Measurements from ENCODE around the gene UGT1A6.

Gene UGT1A6

DNA sequence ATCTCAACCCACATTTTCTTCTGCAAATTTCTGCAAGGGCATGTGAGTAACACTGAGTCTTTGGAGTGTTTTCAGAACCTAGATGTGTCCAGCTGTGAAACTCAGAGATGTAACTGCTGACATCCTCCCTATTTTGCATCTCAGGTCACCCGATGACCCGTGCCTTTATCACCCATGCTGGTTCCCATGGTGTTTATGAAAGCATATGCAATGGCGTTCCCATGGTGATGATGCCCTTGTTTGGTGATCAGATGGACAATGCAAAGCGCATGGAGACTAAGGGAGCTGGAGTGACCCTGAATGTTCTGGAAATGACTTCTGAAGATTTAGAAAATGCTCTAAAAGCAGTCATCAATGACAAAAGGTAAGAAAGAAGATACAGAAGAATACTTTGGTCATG lies 75.4 kb downstream of the UGT1A6 start:
- no peak for DNase-seq (ENCODE audit: low read depth)
- TF ChIP-seq, protein P1, sequence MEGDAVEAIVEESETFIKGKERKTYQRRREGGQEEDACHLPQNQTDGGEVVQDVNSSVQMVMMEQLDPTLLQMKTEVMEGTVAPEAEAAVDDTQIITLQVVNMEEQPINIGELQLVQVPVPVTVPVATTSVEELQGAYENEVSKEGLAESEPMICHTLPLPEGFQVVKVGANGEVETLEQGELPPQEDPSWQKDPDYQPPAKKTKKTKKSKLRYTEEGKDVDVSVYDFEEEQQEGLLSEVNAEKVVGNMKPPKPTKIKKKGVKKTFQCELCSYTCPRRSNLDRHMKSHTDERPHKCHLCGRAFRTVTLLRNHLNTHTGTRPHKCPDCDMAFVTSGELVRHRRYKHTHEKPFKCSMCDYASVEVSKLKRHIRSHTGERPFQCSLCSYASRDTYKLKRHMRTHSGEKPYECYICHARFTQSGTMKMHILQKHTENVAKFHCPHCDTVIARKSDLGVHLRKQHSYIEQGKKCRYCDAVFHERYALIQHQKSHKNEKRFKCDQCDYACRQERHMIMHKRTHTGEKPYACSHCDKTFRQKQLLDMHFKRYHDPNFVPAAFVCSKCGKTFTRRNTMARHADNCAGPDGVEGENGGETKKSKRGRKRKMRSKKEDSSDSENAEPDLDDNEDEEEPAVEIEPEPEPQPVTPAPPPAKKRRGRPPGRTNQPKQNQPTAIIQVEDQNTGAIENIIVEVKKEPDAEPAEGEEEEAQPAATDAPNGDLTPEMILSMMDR (IDR thresholded peaks at IDR 0.05; ENCODE audit: insufficient read depth, low read depth, low read length, missing control alignments) = no peak
- no peak overlapping the region for H3K4me3 ChIP-seq (ENCODE audit: low read length)

DNA sequence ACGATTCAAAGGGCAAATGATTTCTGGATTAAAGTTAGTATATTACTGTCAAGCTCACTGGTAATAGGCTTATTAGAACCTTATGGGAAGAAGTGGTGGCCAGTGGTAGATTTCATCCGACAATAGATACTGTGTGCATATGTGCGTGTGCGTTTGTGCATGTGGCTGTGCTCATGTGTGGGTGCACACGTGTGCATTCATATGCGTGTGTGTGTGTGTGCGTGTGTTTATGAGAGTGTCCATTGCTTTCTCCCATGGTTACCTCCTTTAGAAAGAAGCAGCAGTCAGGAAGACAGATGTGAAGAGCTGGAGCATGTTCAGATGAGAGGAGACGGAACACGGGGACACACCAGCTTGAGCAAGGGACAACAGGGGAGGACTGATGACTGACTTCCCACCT lies 76.6 kb downstream of the UGT1A6 start:
- TF ChIP-seq, protein P1 (IDR thresholded peaks at IDR 0.05; ENCODE audit: insufficient read depth, low read depth, low read length, missing control alignments) = no peak
- no peak for DNase-seq (ENCODE audit: low read depth)
- no peak overlapping the region for H3K4me3 ChIP-seq (ENCODE audit: low read length)

DNA sequence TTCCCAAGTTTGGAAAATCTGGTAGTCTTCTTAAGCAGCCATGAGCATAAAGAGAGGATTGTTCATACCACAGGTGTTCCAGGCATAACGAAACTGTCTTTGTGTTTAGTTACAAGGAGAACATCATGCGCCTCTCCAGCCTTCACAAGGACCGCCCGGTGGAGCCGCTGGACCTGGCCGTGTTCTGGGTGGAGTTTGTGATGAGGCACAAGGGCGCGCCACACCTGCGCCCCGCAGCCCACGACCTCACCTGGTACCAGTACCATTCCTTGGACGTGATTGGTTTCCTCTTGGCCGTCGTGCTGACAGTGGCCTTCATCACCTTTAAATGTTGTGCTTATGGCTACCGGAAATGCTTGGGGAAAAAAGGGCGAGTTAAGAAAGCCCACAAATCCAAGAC lies 79.5 kb downstream of the UGT1A6 start:
- no peak for DNase-seq (ENCODE audit: low read depth)
- TF ChIP-seq, protein P1 (IDR thresholded peaks at IDR 0.05; ENCODE audit: insufficient read depth, low read depth, low read length, missing control alignments) = no peak
- H3K4me3 ChIP-seq (ENCODE audit: low read length) = no peak overlapping the region

DNA sequence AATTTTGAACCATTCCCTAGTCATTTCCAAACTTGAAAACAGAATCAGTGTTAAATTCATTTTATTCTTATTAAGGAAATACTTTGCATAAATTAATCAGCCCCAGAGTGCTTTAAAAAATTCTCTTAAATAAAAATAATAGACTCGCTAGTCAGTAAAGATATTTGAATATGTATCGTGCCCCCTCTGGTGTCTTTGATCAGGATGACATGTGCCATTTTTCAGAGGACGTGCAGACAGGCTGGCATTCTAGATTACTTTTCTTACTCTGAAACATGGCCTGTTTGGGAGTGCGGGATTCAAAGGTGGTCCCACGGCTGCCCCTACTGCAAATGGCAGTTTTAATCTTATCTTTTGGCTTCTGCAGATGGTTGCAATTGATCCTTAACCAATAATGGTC lies 79.9 kb downstream of the UGT1A6 start:
- DNase-seq (ENCODE audit: low read depth) = no peak
- TF ChIP-seq, protein P1 (IDR thresholded peaks at IDR 0.05; ENCODE audit: insufficient read depth, low read depth, low read length, missing control alignments) = no peak
- H3K4me3 ChIP-seq (ENCODE audit: low read length) = no peak overlapping the region

DNA sequence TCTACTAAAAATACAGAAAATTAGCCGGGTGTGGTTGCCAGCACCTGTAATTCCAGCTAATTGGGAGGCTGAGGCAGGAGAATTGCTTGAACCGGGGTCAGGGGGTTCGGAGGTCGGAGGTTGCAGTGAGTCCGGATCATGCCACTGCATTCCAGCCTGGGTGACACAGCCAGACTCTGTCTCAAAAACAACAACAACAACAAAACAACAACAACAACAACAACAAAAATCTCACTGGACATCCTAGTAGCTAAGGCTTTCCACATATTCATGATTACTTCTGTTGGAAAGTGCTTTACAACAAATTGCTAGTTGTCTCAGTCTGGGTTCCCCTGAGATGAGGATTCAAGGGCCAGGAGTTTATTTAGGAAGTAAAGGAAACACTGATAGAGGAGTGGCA lies 81.2 kb downstream of the UGT1A6 start:
- DNase-seq (ENCODE audit: low read depth) = no peak
- TF ChIP-seq, protein P1 (IDR thresholded peaks at IDR 0.05; ENCODE audit: insufficient read depth, low read depth, low read length, missing control alignments) = no peak
- H3K4me3 ChIP-seq (ENCODE audit: low read length) = no peak overlapping the region

DNA sequence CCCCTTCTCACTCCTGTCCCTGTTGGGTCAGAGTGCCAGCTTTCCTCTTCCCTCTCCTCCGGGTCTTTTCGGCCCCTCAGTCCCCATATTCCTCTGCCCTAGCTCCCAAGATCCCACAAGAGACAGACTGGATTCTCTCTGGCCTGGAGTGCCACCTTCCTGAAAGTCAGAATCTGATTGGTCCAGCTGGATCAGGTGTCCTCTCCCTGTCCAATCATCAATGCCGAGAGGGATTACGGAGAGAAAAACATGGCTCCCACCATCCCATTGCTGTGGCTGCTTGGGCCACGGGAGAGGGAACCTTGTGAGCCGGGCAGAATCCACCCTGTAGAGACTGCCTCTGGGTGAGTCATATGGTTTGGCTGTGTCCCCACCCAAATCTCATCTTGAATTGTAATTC lies 82.7 kb downstream of the UGT1A6 start:
- no peak overlapping the region for H3K4me3 ChIP-seq (ENCODE audit: low read length)
- DNase-seq (ENCODE audit: low read depth) = no peak
- TF ChIP-seq, protein P1 (IDR thresholded peaks at IDR 0.05; ENCODE audit: insufficient read depth, low read depth, low read length, missing control alignments) = no peak

DNA sequence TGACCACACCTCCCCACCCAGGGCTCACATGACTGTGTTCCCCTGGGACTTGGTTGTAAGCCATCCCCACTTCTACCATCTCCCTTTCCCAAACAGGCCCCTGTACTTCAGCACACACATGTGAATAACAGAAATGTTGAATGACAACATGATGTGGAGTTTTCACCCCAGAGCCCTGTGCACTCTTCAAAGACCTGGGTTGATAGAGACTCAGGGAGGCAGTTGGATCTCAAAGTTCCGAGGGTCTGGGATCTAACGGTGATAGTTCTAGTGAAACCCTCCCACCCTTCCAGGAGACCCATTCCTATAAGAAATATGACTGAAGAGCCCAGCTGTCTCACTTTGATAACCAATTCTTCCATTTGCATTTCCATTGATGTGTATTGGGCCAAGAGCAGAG lies 85.3 kb downstream of the UGT1A6 start, which contains the start of gene MROH2A:
Gene MROH2A, plus strand, starts transcription at position 301 of the 400 bp plus-strand sequence. CDS start 1,029 bp downstream, outside the sequence.
- no peak for DNase-seq (ENCODE audit: low read depth)
- TF ChIP-seq, protein P1 (IDR thresholded peaks at IDR 0.05; ENCODE audit: insufficient read depth, low read depth, low read length, missing control alignments) = no peak
- no peak within 1 kb of the TSS for H3K4me3 ChIP-seq (ENCODE audit: low read length)
